Embryonic facial prominence (tissue), 1 donor: ENCODE results near the gene MGLL.
"Not testable (repeated sequence)": the region's sequence is repeated elsewhere in the genome, so short reads cannot be mapped to it uniquely, and the experiment has no call there.

ENCODE experiments used
- DNase-seq: peaks from one replicate; pipeline ENCODE4 v3.0.0-alpha.2; 2016; ENCODE audit errors: extremely low spot score

Gene MGLL

GRCh38 chr3:127708837-127709236 is 113.5 kb downstream of the MGLL start:
- DNase-seq, result no peak

GRCh38 chr3:127707851-127708411 is 114.4 kb downstream of the MGLL start:
- DNase-seq, result no peak

GRCh38 chr3:127706785-127707351 is 115.4 kb downstream of the MGLL start:
- no peak for DNase-seq

GRCh38 chr3:127706312-127706711 is 116.0 kb downstream of the MGLL start:
- DNase-seq, result no peak

- DNase-seq, result not testable (repeated sequence)
Measured at GRCh38 chr3:127704840-127705239, 117.5 kb downstream of the MGLL start.

- DNase-seq, result no peak
Measured at GRCh38 chr3:127702151-127702578, 120.2 kb downstream of the MGLL start.

- DNase-seq, result no peak
Measured at GRCh38 chr3:127701280-127701911, 120.9 kb downstream of the MGLL start.

GRCh38 chr3:127700406-127700805 is 121.9 kb downstream of the MGLL start:
- no peak for DNase-seq

- no peak for DNase-seq
Measured at GRCh38 chr3:127699416-127700300, 122.7 kb downstream of the MGLL start.

GRCh38 chr3:127698691-127699415 is 123.5 kb downstream of the MGLL start:
- DNase-seq, result no peak

GRCh38 chr3:127698286-127698685 is 124.0 kb downstream of the MGLL start:
- DNase-seq, result no peak

- DNase-seq, result peak; percentile 57
Measured at GRCh38 chr3:127697551-127698240, 124.6 kb downstream of the MGLL start.

GRCh38 chr3:127694467-127695215 is 127.7 kb downstream of the MGLL start:
- DNase-seq, result no peak

- DNase-seq, result no peak
Measured at GRCh38 chr3:127693336-127693843, 128.9 kb downstream of the MGLL start.

- DNase-seq, result no peak
Measured at GRCh38 chr3:127692501-127693335, 129.6 kb downstream of the MGLL start.

- DNase-seq, result no peak
Measured at GRCh38 chr3:127691974-127692373, 130.3 kb downstream of the MGLL start.

- no peak for DNase-seq
Measured at GRCh38 chr3:127691489-127691888, 130.8 kb downstream of the MGLL start.

GRCh38 chr3:127690823-127691452 is 131.4 kb downstream of the MGLL start:
- DNase-seq, result no peak

GRCh38 chr3:127690106-127690505 is 132.2 kb downstream of the MGLL start:
- DNase-seq, result no peak
